PFSK-1 (cell line): Measurements from ENCODE around the gene BFSP2.

Source experiments
- POLR2AphosphoS5 ChIP-seq: IDR thresholded peaks from 2 replicates; pipeline ENCODE4 v1.6.1; 2012; ENCODE audit warnings: low read depth, mild to moderate bottlenecking, control low read depth, low read length, moderate library complexity
- REST ChIP-seq, 2 experiments: IDR thresholded peaks; 2 replicates each; pipeline versions ENCODE4 v1.6.1 to v1.8.0; 2011 to 2012; ENCODE audit warnings: low read depth in 2 of 2, low read length in 2 of 2, control low read depth in 1 of 2, inconsistent platforms in 1 of 2, mild to moderate bottlenecking in 1 of 2, moderate library complexity in 1 of 2; ENCODE audit not compliant: insufficient read depth in 1 of 2

- TF ChIP-seq REST (IDR thresholded peaks at IDR 0.05; ENCODE audit: insufficient read depth in 1 of 2, low read depth in 2 of 2, low read length in 2 of 2), result no peak
- TF ChIP-seq POLR2AphosphoS5, result no peak
Observed at GRCh38 chr3:133444423-133444774, 44.5 kb downstream of the BFSP2 start.
